T-helper 17 cell (primary cell): ENCODE results near the gene KIF26B. TPM values are rescaled to one million over a fixed set of nuclear protein-coding genes. Genes with fewer than 3 reads are reported as not detected.

ENCODE experiments used
- ATAC-seq: fragments of 150-1000 bp; cut with Tn5 transposase; 2 replicates; pipeline ENCODE4 v1.10.0; 2021; ENCODE audit warnings: mild to moderate bottlenecking, moderate library complexity
- DNase-seq, 3 donors: peaks; one replicate each; pipeline versions ENCODE4 v3.0.0 to v3.0.0-alpha.2; 2020 to 2021
- H3K9me3 ChIP-seq: one replicate; pipeline ENCODE4 v1.7.0; 2013; ENCODE audit warnings: low read length, mild to moderate bottlenecking; ENCODE audit not compliant: control insufficient read depth, poor library complexity, severe bottlenecking
- H3K27ac Mint-ChIP-seq: one replicate; pipeline ENCODE4 v1.8.0; 2022; ENCODE audit warnings: mild to moderate bottlenecking, moderate library complexity, mixed read lengths
- H3K27me3 Mint-ChIP-seq: one replicate; pipeline ENCODE4 v1.8.0; 2022; ENCODE audit warnings: mixed read lengths
- H3K36me3 Mint-ChIP-seq: one replicate; pipeline ENCODE4 v1.8.0; 2022; ENCODE audit warnings: low read depth, mixed read lengths
- H3K4me1 Mint-ChIP-seq: one replicate; pipeline ENCODE4 v1.8.0; 2022; ENCODE audit warnings: mild to moderate bottlenecking, mixed read lengths
- H3K4me3 Mint-ChIP-seq: one replicate; pipeline ENCODE4 v1.8.0; 2022; ENCODE audit warnings: mild to moderate bottlenecking, moderate library complexity, mixed read lengths
- total RNA-seq, 4 donors: library from RNA in 2 of 4; stranded (reverse) in 2 of 4; gene quantifications; one replicate each; pipeline ENCODE4 v1.2.3 and lab custom pipeline; 2022 to 2026

Gene KIF26B
- total RNA-seq, 2 donors from 2014 or later: not detected

DNA sequence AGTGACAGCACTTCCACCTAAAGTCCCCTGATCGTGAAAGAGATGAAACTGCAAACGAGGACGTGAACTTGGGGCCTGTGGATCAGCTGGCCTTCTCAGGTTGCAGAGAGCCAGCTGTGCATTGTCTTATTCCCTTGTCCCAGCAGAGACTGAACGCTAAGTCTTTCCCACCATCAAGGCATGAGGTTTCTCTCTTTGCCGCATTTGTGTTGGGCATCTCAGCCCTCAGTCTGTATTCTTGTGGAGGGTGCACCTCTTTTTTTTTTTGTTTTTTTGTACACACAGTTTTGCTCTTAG is 71.4 kb downstream of the KIF26B start:
- H3K9me3 ChIP-seq: no peaks in the 10 kb centered on the region
- ATAC-seq (no peak), DNase-seq (no peak)
- H3K27me3 Mint-ChIP-seq: no peaks in the 10 kb centered on the region
- no peak overlapping the region for H3K4me3 Mint-ChIP-seq
- no peaks in the 10 kb centered on the region for H3K4me1 Mint-ChIP-seq
- peaks cover 4% of the 10 kb centered on the region for H3K36me3 Mint-ChIP-seq
- H3K27ac Mint-ChIP-seq: no peak overlapping the region

DNA sequence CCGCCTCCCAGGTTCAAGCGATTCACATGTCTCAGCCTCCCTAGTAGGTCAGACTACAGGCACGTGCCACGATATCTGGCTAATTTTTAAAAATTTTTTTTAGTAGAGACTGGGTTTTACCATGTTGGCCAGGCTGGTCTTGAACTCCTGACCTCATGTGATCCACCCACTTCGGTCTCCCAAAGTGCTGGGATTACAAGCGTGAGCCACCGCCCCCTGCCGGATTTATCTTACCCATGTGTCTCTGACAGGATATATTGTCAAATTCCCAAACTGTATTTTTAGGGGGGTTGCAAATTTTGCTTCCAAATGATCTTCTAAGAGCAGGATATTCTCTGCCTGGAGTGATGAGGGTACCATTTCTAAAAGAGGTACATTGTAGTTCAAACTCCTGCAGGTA is 74.3 kb downstream of the KIF26B start:
- Mint-ChIP-seq H3K4me3 (no peak overlapping the region), H3K36me3 (peaks cover 4% of the 10 kb centered on the region), H3K27me3 (no peaks in the 10 kb centered on the region), H3K27ac (no peak overlapping the region), H3K4me1 (no peaks in the 10 kb centered on the region)
- ATAC-seq (no peak), DNase-seq (no peak)
- H3K9me3 ChIP-seq: no peaks in the 10 kb centered on the region

DNA sequence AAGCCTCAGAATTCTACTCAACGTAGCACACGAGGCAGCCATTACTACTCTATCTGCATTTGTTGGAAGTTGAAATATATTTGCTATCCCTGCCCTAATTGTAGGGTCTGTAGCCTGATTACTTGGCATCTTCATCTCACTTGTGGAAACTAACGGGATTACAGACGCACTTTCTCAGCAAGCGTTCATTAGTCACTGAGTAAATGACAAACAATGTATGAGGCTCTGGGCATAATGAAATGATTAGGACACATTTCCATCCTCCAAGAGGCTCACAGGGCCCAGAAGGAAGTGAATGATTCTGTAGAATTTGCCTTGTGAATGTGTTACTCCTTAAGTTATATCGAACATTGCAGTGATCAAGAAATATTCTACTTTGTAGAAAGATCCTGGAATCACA is 78.1 kb downstream of the KIF26B start:
- no peak overlapping the region for H3K4me3 Mint-ChIP-seq
- ATAC-seq: no peak
- no peaks in the 10 kb centered on the region for H3K4me1 Mint-ChIP-seq
- no peaks in the 10 kb centered on the region for H3K9me3 ChIP-seq
- no peak for DNase-seq
- peaks cover 6% of the 10 kb centered on the region for H3K36me3 Mint-ChIP-seq
- H3K27me3 Mint-ChIP-seq: peaks cover 11% of the 10 kb centered on the region
- H3K27ac Mint-ChIP-seq: no peak overlapping the region

DNA sequence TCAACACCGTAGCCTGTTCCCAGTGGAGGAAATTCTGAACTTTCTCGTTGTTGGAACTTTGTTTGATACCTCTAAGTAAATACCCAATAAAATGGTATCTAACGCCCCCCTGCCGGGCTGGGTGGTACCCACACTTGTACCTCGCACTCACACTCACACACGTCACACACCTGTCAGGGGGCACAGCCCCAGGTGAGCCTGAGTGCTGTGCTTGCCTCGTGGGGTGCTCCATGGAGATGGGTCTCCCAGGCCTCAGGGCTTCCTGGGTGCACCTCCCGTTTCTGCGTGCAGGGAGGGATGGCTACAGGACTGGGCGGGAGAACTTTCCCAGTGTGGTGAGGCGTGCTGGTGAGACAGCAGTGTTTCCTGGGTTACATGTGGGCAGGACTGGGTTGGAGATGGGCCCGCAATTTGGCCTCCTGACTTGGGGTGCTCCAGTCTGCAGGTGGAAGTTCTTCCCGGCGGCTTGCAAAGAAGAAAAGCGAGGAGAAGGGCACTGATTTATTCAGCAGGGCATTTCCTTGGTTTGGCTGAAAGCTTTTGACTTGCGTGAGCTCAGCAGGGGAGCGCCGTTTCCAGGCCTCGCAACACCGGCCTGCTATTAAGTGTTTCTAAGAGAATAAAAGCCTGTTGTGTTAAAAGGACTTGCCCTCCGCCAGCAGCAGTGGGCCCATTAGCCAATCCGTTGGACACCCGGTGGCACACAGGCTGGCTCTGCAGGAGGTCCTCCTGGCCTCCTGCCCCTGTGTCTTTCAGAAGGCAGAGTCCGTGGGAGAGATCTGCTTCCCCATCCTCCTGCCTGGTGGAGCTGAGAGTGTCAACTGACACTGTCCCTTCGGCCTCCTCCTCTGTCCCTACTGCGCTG is 79.7 kb downstream of the KIF26B start:
- Mint-ChIP-seq H3K4me3 (no peak overlapping the region), H3K4me1 (no peaks in the 10 kb centered on the region), H3K36me3 (peaks cover 4% of the 10 kb centered on the region), H3K27ac (no peak overlapping the region), H3K27me3 (peaks cover 16% of the 10 kb centered on the region)
- ATAC-seq (no peak), DNase-seq (no peak)
- no peaks in the 10 kb centered on the region for H3K9me3 ChIP-seq

DNA sequence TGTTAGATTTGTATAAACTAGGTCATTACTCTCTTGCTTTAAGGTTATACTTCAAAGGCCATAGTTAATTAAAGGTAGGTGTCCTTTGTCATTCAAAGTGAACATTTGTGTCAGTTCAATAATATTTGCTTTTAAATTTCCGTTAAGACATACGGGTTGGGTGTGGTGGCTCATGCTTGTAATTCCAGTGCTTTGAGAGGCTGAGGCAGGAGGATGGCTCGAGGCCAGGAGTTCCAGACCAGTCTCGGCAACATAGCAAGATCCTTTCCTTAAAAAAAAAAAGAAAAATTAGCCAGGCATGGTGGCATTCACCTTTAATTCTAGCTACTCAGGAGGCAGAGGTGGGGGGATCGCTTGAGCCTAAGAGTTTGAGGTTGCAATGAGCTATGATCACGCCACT is 80.4 kb downstream of the KIF26B start:
- no peak for DNase-seq

DNA sequence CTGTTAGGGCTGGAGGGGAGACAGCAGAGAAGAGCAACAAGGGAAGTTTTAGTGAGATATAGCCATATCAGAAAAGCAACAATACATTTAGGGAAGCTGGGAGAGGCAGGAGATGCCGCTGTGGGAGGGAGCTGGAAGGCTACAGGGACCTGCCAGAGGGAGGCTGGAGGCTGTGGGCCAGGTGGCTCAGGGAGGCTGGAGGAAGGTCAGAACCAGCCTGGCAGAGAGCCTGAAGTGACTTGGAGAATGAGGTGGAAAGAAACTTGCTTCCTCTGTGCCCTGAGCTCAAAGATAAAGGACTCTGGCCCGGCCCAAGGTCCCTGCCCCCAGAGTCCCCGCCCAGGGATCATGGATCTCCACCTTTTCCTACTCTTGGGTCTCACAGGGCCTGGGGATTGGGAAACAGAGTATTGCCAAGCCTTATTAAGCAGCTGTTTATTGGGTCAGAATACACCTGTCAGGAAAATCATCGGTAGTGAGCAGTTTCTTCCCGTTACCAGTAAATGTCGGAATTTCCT is 85.9 kb downstream of the KIF26B start:
- Mint-ChIP-seq H3K36me3 (no peaks in the 10 kb centered on the region), H3K27me3 (peaks cover 22% of the 10 kb centered on the region), H3K4me1 (no peaks in the 10 kb centered on the region), H3K4me3 (no peak overlapping the region), H3K27ac (no peak overlapping the region)
- no peaks in the 10 kb centered on the region for H3K9me3 ChIP-seq
- no peak for ATAC-seq
- no peak for DNase-seq

More for the DNA sequence above, 80.4 kb downstream of the KIF26B start:
- Mint-ChIP-seq H3K4me3 (no peak overlapping the region), H3K4me1 (no peaks in the 10 kb centered on the region), H3K27me3 (peaks cover 17% of the 10 kb centered on the region), H3K27ac (no peak overlapping the region), H3K36me3 (peaks cover 4% of the 10 kb centered on the region)
- no peaks in the 10 kb centered on the region for H3K9me3 ChIP-seq
- ATAC-seq: no peak

DNA sequence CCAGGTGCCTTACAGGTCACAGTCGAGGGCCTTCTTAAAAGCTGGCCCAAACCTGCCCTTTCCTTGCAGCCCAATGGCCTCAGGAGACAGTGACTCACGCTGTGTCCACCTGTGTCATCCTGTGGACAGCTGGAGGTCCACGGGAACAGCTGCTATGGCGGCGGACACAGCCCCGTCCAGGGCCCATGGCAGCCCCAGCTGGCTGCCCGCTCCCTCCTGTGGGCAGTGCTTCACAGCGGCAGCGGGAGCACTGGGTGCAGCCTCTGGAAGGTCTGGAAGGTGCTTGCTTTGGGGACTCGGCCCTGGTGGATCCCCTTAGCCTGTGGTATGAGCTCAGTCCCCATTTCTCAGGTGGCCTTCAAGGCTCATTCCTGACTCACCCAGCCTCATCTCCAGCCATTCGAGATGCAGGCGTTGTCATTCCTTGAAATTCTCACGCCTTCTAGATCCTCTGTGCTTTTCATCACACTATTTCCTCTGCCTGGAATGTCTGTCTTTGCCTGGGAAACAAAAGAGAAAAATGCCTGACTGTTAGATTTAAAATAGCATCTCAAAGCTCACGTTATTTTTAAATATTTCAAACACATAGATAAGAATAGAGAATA is 86.8 kb downstream of the KIF26B start:
- no peaks in the 10 kb centered on the region for H3K9me3 ChIP-seq
- no peak for DNase-seq
- H3K27me3 Mint-ChIP-seq: peaks cover 22% of the 10 kb centered on the region
- H3K36me3 Mint-ChIP-seq: no peaks in the 10 kb centered on the region
- no peaks in the 10 kb centered on the region for H3K4me1 Mint-ChIP-seq
- H3K27ac Mint-ChIP-seq: no peak overlapping the region
- H3K4me3 Mint-ChIP-seq: no peak overlapping the region
- no peak for ATAC-seq

DNA sequence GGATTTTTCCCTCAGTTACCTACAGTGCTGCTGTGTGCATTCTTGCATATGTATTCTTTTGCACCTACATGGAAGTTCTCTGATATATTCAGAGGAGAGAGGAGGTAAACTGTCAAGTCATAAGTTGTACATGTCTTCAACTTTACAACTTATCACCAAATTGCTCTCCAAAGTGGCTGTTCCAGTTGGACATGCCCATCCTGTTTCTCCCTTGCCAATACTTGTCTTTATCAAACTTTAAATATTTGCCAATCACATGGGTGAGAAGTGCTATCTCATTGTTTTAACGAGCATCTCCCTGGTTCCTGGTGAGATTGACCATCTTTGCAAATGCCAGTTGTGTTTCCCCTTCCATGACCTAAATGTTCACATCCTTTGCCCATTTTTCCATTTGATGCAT is 88.2 kb downstream of the KIF26B start:
- Mint-ChIP-seq H3K4me3 (no peak overlapping the region), H3K27ac (no peak overlapping the region), H3K36me3 (no peaks in the 10 kb centered on the region), H3K4me1 (no peaks in the 10 kb centered on the region), H3K27me3 (peaks cover 16% of the 10 kb centered on the region)
- DNase-seq: no peak
- ATAC-seq: no peak
- H3K9me3 ChIP-seq: no peaks in the 10 kb centered on the region

DNA sequence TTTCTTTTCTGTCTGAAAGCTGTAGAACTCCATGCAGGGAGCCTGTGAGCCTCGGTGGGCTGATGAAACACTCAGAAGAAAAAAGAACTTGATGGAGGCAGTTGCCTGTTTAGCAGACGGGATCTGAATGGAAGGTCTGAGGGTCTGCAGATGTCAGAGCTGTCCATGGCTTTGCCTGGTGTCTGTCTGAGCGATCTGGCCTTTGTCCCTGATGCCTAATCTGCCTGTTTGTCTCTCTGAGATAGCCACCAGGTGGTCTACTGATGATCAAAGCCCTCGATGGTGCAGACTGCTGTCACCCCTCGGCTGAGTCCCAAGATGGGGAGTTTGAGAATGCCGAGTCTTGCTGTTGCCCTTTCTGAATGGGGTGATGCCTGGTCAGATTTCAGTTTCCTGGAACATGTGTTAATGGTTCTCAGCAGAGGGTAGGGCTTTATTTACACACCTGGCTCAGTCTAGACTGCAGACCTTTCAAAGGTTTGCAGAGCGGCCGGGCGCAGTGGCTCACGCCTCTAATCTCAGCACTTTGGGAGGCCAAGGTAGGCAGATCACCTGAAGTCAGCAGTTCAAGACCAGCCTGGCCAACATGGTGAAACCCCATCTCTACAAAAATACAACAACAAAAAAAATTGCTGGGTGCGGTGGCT is 90.4 kb downstream of the KIF26B start:
- no peaks in the 10 kb centered on the region for H3K9me3 ChIP-seq
- Mint-ChIP-seq H3K27me3 (peaks cover 11% of the 10 kb centered on the region), H3K4me1 (no peaks in the 10 kb centered on the region), H3K27ac (no peak overlapping the region), H3K4me3 (no peak overlapping the region), H3K36me3 (no peaks in the 10 kb centered on the region)
- ATAC-seq (no peak), DNase-seq (no peak)

DNA sequence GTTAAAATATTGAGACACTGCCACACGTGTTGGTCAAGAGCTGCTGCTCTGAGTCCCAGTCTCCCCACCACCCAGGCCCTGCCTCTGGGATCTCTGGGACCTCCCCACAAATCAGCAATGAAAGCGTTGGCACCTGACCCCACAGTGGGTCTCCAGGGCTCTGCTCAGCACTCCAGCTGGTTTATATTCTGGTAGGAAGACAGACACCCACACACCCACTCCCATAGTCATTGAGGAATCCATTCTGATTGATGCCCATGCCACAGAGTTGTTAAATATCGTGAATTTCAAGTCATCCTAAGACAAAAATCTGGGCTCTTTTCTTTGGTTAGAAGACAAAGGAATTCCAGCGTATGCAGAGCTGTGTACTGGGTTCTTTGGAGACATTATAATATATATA is 91.6 kb downstream of the KIF26B start:
- no peaks in the 10 kb centered on the region for H3K9me3 ChIP-seq
- Mint-ChIP-seq H3K4me1 (no peaks in the 10 kb centered on the region), H3K27me3 (no peaks in the 10 kb centered on the region), H3K36me3 (no peaks in the 10 kb centered on the region), H3K4me3 (no peak overlapping the region), H3K27ac (no peak overlapping the region)
- no peak for ATAC-seq
- DNase-seq: no peak

DNA sequence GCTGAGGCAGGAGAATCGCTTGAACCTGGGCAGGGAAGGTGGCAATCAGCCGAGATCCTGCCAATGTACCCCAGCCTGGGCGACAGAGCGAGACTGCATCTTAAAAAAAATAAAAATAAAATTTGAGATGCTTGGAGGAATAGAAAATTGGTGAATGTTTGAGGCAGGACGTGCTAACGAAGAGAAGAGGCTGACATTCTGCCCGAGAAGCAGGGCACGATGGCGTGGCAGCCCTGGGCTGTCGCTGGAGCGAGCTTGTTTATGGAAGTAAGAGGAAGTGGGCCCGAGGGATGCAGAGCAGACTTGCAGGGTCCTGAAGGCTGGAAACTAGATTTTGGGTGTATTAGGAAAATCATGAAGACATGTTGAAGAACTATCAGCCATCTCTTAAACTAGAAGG is 92.6 kb downstream of the KIF26B start:
- H3K27me3 Mint-ChIP-seq: no peaks in the 10 kb centered on the region
- H3K27ac Mint-ChIP-seq: no peak overlapping the region
- DNase-seq (no peak), ATAC-seq (no peak)
- H3K4me3 Mint-ChIP-seq: no peak overlapping the region
- no peaks in the 10 kb centered on the region for H3K4me1 Mint-ChIP-seq
- H3K9me3 ChIP-seq: no peaks in the 10 kb centered on the region
- no peaks in the 10 kb centered on the region for H3K36me3 Mint-ChIP-seq

DNA sequence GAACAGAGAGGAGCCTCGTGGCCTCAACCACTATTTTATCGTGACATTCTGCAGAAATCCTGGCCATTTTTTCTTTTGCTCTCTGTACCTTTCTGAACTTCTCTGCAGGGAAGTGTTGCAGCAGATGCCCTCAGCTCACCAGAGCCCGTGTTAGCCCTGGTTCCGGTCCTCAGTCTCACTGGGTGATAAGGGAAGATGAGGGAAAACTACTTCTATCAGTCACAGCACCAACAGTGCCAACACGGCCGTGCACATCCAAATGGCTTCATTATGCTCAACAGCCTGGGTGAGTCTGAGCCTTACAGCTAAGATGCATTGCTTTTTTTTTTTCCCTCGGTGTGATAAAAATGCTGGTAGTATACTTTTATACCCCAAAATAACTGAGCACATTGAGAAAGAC is 93.0 kb downstream of the KIF26B start:
- no peaks in the 10 kb centered on the region for H3K36me3 Mint-ChIP-seq
- H3K9me3 ChIP-seq: no peaks in the 10 kb centered on the region
- H3K4me3 Mint-ChIP-seq: no peak overlapping the region
- H3K27me3 Mint-ChIP-seq: no peaks in the 10 kb centered on the region
- DNase-seq (no peak), ATAC-seq (no peak)
- no peaks in the 10 kb centered on the region for H3K4me1 Mint-ChIP-seq
- no peak overlapping the region for H3K27ac Mint-ChIP-seq

DNA sequence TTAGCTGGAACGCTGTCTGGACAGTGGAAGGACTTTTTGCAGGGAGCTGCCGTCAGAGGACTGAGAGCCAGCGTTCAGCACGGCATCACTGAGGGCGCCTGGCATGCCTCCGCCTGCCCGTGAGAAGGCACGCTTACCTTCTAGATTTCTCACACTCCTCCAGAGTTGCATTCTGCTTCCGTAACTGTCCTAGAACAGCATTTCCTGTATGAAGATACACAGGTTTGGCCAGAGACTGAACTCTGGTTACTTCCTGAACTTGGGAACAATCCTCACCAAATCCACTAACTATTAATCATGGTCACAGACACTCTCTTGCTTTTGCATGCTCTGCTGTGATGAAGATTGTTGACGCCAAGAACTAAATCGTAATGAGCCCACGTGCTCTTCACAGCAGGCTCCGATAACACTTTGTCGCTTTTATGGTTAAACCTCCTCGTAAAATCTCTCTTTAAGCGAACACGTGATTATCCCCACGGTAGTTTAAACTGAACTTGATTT is 93.5 kb downstream of the KIF26B start:
- Mint-ChIP-seq H3K27me3 (no peaks in the 10 kb centered on the region), H3K4me1 (no peaks in the 10 kb centered on the region), H3K27ac (no peak overlapping the region), H3K4me3 (no peak overlapping the region), H3K36me3 (no peaks in the 10 kb centered on the region)
- DNase-seq: no peak
- no peaks in the 10 kb centered on the region for H3K9me3 ChIP-seq
- no peak for ATAC-seq
